A673 (cell line): ENCODE data around the gene TUBG2.

Source experiments
- CTCF ChIP-seq: fragments of 300-800, 200-600 bp; sonication (generic); conservative IDR thresholded peaks from 2 replicates; pipeline ENCODE4 v1.5.1; 2017; ENCODE audit warnings: low read depth, mild to moderate bottlenecking, antibody characterized with exemption, low read length, moderate library complexity, mixed read lengths
- EZH2 ChIP-seq: fragments of 200-600 bp; sonication (generic); IDR thresholded peaks from 2 replicates; pipeline ENCODE4 v1.6.1; 2017; ENCODE audit warnings: borderline replicate concordance, low read depth, mild to moderate bottlenecking, mixed read lengths, antibody characterized with exemption, low read length; ENCODE audit not compliant: poor library complexity, severe bottlenecking

GRCh38 chr17:42704490-42704836, 45.4 kb downstream of the TUBG2 start:
- TF ChIP-seq EZH2: no peak
- no peak for TF ChIP-seq CTCF
